HG03565 (cell line): ENCODE measurements around the gene FRMD4A.

Experiments
- ATAC-seq: cut with Tn5 transposase; IDR thresholded peaks from one replicate; pipeline ENCODE4 v1.9.1; 2021; ENCODE audit warnings: mild to moderate bottlenecking, moderate library complexity; ENCODE audit not compliant: unreplicated experiment

The FRMD4A gene

DNA sequence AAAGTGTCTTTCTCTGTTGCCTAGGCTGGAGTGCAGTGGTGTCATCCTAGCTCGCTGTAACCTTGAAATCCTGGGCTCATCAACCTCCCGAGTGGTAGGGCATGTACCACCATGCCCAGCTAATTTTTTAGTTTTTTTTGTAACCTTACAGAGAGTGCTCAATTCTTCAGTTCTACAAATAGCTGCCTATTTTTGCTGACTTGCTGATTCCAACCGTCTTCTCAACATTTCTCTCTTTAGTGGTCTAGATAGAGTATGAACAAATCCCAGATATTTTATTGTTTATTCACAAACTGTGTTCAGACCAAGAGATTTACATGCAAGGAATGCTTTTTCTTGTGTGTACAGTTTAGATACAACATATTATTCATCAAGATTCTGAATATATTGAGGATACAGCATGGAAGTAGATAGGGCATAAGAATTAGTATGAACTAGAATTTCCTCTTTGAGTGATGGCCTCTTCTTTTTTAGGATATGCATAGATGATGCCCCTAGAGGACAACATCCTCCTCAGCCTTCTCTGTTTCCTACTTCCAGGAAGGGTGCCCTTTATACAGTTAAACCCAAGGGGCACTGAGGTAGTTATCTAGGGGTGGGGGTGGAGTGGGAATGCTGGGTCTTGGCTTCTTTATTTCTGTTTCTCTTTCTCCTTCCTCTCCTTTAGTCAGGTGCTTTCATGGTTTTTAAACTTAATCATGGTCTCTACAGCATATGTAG is 717.9 kb downstream of the FRMD4A start:
- no peak for ATAC-seq

DNA sequence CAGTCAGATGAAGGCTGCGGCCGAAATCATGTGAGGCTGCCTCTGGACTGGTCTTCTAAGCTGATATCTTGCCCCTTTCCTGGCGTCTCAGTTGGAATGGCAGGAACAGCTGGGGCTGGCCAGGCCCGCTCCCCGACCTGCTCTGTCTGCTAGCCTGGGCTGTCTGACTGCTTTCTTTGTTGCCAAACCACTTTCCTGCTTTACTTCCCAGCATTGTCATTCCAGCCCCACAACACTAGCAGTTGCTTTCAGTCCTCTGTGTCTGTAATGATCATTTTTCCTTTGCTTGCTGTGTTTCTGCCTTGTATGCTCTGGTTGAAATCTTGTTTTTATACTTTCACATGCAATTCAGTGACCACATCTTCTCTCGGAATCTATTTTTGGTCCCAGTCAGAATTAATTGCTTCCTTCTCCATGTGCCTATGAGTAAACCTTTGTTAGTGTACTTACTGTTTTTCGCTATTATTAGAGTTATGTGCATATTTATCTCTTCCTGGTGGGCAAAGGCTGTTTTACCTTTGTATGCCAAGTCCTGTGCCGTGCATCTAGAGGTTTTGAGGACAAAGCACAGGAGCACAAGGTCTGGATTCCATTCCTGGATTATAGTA is 722.4 kb downstream of the FRMD4A start:
- ATAC-seq: no peak

DNA sequence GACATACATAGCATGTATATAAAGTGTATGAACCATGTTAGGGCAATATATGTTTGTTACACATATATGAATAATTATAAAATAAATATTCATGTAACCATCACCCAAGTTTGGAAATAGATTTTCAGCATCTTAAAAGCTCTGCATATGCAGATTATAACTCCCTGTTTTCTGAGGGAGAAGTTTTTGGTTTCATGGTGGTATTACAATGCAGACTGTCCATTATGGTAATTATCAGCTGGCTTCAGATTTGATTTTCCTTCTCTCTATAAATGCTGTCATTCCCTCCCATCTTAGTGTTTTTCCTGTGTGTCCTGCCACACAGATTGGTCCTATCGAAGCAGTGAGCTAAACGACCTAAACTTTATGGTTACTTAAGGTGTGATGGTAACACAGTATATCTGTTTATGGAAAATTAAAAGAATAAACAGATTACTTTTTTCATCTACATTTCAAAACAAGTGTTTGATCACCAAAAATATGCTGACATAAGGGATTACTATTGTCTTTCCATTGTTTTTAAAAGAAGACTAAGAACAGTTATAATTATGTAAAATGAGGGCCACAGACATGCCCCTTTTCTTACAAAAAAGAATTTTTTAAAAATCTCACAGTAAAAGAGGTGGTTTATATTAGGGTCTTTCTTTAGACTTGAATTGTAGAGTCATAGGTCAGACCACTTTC is 726.2 kb downstream of the FRMD4A start:
- ATAC-seq: no peak

DNA sequence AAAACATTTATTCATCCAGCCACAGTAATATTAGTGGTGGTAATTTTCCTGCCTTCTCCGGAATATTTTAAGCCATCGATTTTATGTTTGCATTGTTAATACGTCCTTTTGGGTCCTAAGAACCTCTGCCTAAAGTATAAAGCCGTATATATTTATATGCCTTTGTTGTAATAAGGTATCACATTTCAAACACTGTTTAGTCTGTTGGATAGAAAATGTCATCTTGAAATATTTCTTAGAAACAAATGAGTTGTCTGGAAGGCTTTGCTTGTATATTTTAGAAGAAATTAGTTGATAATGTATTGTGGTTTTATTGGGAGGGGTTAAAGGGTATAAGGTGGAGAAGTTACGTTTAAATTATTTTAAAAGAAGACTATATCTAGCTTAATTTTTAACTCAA is 732.8 kb downstream of the FRMD4A start:
- ATAC-seq: no peak

DNA sequence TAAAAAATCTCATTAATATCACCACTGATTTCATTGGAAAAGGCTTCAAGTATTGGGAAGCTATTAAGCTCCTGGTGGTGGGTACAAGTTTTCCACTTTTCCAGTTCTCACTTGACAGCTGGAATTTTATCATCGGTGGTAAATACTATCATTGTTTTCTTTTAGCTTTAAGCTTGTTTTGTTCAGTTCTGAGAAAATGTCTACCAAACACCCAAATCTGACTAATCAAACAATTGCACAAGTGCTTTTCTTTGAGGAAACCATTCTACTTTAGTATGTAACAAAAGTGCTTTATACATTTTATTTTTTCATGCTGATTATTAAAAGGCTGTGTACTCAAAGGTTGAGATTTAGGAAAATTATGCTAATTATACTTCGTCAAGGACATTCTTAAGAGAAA is 736.1 kb downstream of the FRMD4A start:
- no peak for ATAC-seq
